IPS-11a (cell line): Measurements from ENCODE around the gene CREB3L2.
"Not testable (repeated sequence)": the region's sequence is repeated elsewhere in the genome, so short reads cannot be mapped to it uniquely, and the experiment has no call there.

ENCODE experiments used
- H3K4me3 ChIP-seq: one replicate; pipeline ENCODE4 v1.5.1; 2013; ENCODE audit warnings: low read depth, low read length, control low read depth

The CREB3L2 gene

GRCh38 chr7:137935884-137936508 lies 65.9 kb downstream of the CREB3L2 start:
- no peak overlapping the region for H3K4me3 ChIP-seq

- no peak overlapping the region for H3K4me3 ChIP-seq
Measured at GRCh38 chr7:137934941-137935883, 66.7 kb downstream of the CREB3L2 start.

- no peak overlapping the region for H3K4me3 ChIP-seq
Measured at GRCh38 chr7:137934176-137934826, 67.6 kb downstream of the CREB3L2 start.

GRCh38 chr7:137933270-137934017 lies 68.4 kb downstream of the CREB3L2 start:
- no peak overlapping the region for H3K4me3 ChIP-seq

GRCh38 chr7:137932881-137933269 lies 69.0 kb downstream of the CREB3L2 start:
- no peak overlapping the region for H3K4me3 ChIP-seq

GRCh38 chr7:137931823-137932222 lies 70.1 kb downstream of the CREB3L2 start:
- no peak overlapping the region for H3K4me3 ChIP-seq

- H3K4me3 ChIP-seq = no peak overlapping the region
Measured at GRCh38 chr7:137930581-137930980, 71.3 kb downstream of the CREB3L2 start.

- H3K4me3 ChIP-seq = no peak overlapping the region
Measured at GRCh38 chr7:137928626-137929025, 73.3 kb downstream of the CREB3L2 start.

GRCh38 chr7:137927386-137927785 lies 74.5 kb downstream of the CREB3L2 start:
- no peak overlapping the region for H3K4me3 ChIP-seq

GRCh38 chr7:137926206-137926605 lies 75.7 kb downstream of the CREB3L2 start:
- not testable (repeated sequence) for H3K4me3 ChIP-seq

- no peak overlapping the region for H3K4me3 ChIP-seq
Measured at GRCh38 chr7:137925754-137926153, 76.1 kb downstream of the CREB3L2 start.

GRCh38 chr7:137925091-137925490 lies 76.8 kb downstream of the CREB3L2 start:
- no peak overlapping the region for H3K4me3 ChIP-seq

- no peak overlapping the region for H3K4me3 ChIP-seq
Measured at GRCh38 chr7:137923380-137923779, 78.5 kb downstream of the CREB3L2 start.

- no peak overlapping the region for H3K4me3 ChIP-seq
Measured at GRCh38 chr7:137920637-137921399, 81.1 kb downstream of the CREB3L2 start.

GRCh38 chr7:137919987-137920386 lies 81.9 kb downstream of the CREB3L2 start:
- H3K4me3 ChIP-seq = no peak overlapping the region

- H3K4me3 ChIP-seq = no peak overlapping the region
Measured at GRCh38 chr7:137916980-137917645, 84.8 kb downstream of the CREB3L2 start.

- H3K4me3 ChIP-seq = no peak overlapping the region
Measured at GRCh38 chr7:137916564-137916963, 85.3 kb downstream of the CREB3L2 start.

GRCh38 chr7:137915266-137915665 lies 86.6 kb downstream of the CREB3L2 start:
- no peak overlapping the region for H3K4me3 ChIP-seq

- H3K4me3 ChIP-seq = no peak overlapping the region
Measured at GRCh38 chr7:137913985-137914384, 87.9 kb downstream of the CREB3L2 start.

GRCh38 chr7:137909042-137909441 lies 92.8 kb downstream of the CREB3L2 start:
- no peak overlapping the region for H3K4me3 ChIP-seq
